GM18526 (cell line): Measurements from ENCODE around the gene ARHGAP21.

Experiments
- POLR2A ChIP-seq: IDR thresholded peaks from 3 replicates; pipeline ENCODE4 v1.6.1; 2011; ENCODE audit not compliant: insufficient read length; ENCODE audit errors: extremely low read depth

Gene ARHGAP21

DNA sequence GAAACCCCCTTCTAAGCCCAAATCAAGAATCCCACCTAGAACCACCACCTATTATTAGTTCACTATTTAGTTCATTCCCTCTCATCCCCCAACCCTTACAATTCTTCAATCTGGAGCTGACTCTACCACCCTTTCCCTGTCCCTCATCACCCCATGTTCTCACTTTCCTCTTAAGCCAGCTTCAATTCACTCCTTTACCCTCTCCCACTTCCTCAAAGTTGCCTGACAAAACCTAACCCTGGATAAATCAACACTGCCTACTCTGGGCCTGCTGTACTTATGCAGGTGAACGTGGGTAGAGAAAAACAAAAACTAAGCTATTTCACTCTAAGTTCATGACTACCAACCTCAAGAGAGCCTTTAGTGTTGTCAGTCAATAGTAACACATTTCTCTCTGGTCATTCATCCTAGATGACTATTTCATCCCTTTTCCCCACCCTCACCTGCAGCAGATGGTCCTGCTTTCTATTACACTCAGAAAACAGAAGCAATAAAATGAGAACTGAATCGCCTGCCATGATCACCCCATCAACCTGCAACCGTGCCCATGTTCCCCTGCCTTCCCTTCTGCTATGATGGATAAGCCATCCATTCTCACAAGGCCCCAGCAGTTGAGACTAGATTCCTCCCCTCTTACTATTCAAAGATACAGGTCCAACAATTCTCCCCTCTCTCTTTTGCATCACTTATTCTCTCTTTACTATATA, 52.6 kb downstream of the ARHGAP21 start:
- TF ChIP-seq POLR2A, result no peak

DNA sequence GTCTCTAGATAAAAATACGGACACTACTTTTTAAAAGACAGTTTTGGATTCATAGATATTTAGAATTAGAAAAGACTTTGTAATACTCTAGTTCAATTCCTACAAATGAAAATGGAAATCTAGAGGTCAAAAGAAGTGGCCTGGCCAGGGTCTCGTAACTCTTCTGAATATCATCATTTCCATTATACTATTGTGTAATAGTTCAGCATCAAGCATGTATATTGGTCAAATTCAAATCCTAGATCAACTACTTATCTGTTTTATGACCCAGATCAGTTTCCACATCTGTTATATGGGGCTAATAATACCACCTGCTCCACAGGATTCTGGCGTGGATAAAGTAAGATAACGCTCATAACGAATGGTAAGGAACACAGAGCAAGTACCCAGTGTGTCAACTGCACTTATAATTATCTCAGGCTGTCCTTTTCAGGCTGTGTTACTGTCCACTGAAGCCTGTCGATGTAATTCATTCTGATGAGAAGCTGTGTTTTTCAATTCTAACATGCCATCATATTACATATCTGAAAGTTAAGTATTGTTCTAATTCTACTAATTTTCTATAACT, 54.3 kb downstream of the ARHGAP21 start:
- no peak for TF ChIP-seq POLR2A

DNA sequence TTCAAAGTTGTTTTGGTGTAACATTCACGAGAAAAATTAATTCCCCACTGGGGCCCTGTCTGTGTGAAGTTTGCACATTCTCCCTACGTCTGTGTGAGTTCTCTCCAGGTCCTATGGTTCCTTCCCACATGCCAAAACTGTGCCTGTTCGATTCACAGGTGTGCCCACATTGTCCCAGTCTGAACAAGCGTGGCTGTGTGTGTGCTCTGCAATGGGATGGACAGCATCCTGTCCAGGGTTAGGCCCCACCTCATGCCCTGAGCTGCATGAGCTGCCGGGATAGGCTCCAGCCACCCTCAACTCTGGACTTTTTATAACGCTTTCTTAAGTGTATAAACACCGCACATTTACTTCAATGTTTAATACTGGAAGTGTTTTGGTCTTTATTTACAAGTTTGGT, 55.4 kb downstream of the ARHGAP21 start:
- TF ChIP-seq POLR2A, result no peak

DNA sequence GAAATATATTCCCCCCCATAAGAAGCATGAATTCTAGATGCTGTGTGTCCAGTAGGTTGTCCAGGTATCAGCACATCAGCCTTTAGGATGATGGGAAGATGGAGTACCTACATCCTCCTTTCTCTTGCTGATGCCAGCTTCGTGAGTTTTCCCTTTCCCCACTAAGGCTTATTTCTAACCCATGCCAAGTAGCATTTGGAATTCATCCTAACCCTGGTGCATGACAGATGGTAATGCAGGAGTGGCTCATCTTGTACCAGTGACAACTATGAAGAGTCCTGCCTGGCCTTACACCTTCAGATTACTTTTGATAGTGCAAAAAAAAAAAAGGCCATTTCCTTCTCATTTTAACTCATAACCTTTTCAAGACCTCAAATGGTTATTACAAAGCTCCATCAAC, 58.7 kb downstream of the ARHGAP21 start:
- TF ChIP-seq POLR2A, result no peak

DNA sequence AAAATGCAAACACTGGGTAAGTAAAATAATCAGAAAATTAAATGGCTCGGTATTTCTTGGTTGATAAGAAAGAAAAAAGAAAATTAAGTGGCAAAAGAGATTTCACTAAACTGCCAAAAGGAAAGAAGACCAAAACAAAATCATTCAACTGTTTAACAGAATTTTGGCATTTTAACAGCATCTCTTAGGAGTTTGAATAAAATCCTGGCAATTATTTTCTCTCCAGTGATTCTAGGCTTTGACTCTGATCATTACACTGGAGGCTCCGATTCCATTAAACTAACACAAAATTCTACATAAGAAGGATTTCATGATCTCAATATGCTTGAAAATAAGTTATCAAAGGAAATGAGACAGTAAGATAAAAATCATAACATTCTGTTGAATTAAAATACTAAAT, 62.3 kb downstream of the ARHGAP21 start:
- TF ChIP-seq POLR2A, result no peak

DNA sequence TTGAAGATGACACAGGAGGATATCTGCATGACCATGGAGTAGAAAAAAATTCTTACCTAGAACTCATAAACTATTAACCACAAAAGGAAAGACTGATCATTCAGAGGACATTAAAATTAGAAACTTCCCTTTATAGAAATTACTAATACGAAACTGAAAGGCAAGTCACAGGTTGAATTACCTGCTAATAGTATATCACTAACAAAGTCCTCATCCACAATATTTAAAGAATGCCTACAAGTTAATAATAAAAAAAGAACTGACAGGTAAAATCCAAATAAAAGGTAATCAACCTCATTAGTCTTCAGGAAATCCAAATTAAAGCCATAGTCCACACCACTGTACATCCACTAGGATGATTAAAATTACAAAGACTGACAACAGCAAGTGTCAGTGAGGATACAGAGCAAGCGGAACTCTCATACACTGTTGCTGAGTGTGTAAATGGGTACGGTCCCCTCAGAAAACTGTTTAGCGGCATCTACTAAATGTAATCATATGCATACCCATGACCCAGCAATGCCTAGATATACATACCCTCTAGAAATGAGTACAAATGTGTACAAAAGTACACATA, 71.2 kb downstream of the ARHGAP21 start:
- TF ChIP-seq POLR2A, result no peak

DNA sequence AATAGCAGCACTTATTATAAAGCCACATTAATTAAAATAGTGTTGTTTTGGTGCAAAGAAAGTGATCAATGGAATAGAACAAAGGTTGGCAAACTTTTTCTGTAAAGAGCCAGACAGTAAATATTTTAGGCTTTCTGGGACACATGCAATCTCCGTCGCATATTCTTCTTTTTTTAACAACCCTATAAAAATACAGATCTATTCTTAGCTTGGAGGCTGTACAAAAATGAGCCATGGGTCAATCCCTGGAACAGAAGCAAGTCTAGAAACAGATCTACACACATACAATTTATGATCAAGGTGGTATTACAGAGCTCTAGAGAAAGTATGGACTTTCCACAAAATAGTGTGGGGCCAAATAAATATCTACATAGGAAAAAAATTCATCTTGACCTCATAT, 71.8 kb downstream of the ARHGAP21 start:
- no peak for TF ChIP-seq POLR2A

DNA sequence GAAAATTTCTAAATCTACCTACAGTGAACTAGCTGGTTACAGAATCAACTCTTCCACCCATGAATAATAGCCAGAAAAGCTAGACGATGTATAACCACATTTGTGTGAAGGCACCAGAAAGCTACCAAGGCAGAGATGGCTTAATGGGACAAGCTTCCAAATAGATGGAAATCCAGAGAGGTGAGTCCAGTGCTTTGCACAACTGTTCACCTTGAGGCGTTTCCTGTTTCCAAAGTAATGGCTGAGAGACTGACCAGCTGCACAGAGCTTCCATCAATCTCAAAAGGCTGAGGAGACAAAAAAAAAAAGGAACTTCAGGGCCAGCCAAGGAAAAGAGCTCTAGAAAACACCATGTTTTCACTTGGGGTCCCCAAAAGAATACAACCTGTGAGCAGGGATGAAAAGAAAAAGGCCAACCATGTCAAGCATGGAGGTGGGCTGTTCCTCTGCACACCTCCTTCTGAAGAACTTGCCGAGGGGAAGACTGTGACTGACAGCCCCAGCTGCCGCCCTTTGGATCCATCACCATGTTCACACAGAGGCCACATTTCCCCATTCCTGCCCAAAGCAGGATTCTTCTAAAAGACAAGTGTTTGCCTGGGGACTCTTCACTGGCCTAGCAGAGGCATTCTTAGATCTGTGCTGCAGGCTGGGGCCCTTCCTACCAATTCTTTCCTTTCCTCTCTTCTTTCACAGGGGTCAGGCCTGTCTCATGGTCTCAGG, 72.9 kb downstream of the ARHGAP21 start:
- no peak for TF ChIP-seq POLR2A

DNA sequence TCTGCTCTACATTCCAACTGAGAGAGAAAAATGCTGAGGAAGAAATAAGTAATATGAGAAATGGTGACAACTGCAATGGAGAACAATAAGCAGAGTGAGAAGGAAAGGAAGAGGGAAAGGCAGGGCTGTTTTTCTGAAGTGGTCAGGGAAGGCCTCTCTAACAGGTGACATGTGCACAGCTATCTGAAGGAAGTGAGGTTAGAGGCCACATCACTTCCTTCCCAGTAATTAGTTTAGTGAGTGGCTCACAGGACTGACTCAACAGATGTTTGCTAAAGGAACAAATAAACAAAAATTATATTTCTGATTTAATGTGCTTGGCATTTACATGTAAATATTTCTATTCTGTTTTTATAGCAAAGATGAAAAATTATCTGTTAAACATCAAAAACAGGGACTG, 77.9 kb downstream of the ARHGAP21 start:
- no peak for TF ChIP-seq POLR2A

DNA sequence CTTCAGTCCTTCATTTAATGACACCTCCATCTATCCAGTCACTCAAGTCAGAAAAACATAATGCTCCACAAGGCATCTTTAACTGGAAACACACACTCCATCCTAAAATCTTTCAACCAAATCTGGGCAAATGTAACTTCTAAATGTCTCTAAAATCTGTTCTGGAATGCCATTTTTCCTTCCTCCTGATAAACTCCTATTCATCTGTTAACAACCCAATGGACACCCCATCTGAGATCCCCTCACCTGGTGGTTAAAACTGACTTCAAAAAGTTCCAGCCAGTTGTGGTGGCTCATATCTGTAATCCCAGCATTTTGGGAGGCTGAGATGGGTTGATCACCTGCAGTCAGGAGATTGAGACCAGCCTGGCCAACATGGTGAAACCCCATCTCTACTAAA, 78.7 kb downstream of the ARHGAP21 start:
- no peak for TF ChIP-seq POLR2A

DNA sequence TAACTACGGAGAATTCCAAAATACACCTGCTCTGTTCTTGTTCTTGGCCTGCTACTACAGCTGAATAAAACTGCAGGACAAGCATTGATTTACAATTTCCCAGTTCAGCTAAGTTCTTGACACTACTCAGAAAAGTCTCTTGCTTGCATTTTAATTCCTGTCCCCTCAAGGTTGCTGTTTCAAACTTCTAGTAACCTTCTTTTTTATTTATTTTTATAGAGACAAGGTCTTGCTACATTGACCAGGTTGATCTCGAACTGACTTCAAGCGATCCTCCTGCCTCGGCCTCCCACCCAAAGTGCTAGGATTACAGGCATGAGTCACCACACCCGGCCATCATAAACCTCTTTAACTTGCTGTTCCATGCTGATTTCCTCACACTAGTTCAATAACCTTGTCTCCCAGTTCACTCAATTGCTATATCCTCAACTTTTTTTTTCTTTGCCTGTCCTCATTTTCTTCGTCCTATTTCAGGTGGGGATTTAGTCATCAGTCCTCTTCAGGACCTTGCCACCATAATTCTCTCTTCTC, 79.9 kb downstream of the ARHGAP21 start:
- no peak for TF ChIP-seq POLR2A

DNA sequence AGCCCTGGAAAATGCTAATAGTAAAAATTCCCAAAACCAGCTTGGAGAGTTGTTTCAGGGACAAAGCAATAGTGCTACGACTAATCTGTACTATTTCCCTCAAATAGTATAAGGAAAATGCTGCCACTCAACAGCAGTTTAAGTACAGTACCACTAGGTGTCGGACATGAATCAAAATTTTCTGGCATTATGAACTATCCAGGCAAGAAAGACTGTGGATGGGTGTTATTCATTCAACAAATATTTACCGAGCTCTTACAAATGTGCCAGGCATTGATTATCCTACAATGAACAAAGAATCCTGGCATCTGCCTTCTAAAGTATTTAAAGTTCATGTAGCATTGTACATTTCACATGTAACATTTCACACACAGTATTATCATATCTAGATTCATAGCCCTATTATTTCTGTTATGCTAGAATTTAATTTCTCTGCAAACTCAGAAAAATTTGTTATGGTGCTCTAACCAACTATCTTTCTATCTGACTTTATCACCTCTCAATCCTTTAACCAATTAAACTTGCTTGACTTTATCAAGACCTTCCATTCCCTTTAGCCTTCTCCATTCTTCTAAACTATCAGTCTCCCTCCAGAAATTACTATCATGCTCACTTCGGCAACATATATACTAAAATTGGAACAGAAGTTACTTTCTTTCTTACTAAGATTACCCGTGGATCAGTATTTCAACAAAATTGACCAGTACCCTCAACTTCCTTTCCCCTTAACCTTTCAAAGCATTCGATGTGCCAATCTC, 80.6 kb downstream of the ARHGAP21 start:
- no peak for TF ChIP-seq POLR2A

DNA sequence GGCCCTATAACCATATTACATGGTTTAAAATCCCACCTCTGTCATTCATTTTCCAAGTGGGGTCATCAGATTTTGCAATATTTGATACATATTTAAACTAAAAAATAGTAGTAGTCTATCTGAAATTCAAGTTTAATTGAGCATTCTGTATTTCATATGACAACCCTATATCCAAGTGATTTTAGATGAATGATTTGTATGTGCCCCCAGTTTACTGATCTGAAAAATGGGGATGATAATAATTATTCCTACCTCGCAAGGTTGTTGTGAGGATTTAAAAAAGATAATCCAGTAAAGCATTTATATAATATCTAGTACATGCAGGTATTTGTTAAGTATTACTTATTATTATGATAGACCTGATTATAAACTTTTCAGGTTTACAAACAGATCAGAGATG, 84.6 kb downstream of the ARHGAP21 start:
- no peak for TF ChIP-seq POLR2A

DNA sequence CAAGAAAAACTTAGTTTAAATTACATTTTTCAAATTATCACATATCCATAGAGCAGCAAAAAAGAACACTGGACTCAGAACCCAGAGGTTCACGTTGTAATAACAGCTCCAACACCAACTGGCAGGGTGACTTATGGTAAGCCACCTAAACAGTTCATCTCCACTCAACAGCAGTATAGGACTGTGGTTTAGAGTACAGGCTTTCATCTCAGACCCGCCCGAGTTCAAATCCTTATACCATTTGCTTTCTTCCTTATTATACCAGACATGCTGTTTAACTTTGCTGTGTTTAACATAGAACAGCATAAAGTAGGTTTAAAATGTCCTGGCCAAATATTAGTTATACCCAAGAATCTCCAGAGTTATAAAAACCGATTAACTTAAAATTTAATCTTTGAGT, 97.9 kb downstream of the ARHGAP21 start:
- no peak for TF ChIP-seq POLR2A

DNA sequence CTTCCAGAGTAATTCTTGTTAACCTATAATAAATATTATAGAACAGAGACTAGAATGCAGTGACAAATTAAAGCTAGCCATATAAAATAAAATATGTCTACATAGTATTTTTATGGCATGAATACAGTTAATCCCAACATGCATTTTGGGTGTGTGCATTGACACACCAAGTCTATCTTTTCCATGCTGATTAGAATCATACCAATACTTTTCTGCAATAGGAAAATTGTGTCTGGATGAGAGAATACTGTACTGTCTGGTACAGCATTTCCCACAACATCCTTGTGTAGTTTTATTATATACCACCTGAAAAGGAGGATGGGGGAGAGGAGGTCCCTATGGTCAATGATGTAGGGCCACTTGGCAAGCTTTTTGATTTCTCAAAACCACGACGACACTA, 100.3 kb downstream of the ARHGAP21 start:
- no peak for TF ChIP-seq POLR2A
